Measurements from ENCODE around the gene TNRC6A.

TNRC6A gene

DNA sequence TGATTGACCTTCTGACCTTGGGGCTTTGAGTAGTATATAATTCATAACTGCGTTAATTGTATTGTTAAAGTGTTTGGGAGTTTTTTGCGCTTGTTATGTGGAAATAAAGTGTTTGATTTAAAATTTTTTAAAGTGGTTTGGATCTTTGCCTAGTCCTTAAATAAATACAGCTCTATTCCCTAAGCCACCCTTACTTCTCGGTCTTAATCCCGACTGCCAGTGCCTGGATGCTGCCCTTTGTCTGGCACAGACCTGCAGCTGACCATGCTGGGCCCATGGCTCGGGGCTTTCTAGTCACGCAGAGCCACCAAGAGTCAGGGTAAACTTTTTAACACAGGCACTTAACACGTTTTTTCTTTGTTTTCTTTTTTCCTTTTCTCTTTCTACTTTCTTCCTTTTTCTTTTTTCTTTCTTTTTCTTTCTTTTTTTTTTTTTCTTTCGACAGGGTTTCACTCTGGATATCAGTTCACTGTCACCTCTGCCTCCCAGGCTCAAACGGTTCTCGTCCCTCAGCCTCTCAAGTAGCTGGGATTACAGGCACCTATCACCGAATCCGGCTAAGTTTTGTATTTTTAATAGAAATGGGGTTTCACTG, 96.7 kb downstream of the TNRC6A start:
- H3K9ac ChIP-seq (ENCODE audit: low read length in 2 of 2) = no peak overlapping the region
- H3K4me3 ChIP-seq (ENCODE audit: low read length in 2 of 2) = no peak overlapping the region
- H3K27me3 ChIP-seq (ENCODE audit: control insufficient read depth in 1 of 2, insufficient read depth in 2 of 2, low read length in 2 of 2) = no peaks in the 10 kb centered on the region
- H3K9me3 ChIP-seq (ENCODE audit: control insufficient read depth in 2 of 2, low read length in 2 of 2) = no peaks in the 10 kb centered on the region
- H3K4me1 ChIP-seq (ENCODE audit: control insufficient read depth, insufficient read depth, low read length) = no peaks in the 10 kb centered on the region
- no peak overlapping the region for H3K27ac ChIP-seq (ENCODE audit: low read length)
- peaks cover 39 to 44% of the 10 kb centered on the region in 2 donors for H3K36me3 ChIP-seq (ENCODE audit: control insufficient read depth in 2 of 2, insufficient read depth in 2 of 2, low read length in 2 of 2)

DNA sequence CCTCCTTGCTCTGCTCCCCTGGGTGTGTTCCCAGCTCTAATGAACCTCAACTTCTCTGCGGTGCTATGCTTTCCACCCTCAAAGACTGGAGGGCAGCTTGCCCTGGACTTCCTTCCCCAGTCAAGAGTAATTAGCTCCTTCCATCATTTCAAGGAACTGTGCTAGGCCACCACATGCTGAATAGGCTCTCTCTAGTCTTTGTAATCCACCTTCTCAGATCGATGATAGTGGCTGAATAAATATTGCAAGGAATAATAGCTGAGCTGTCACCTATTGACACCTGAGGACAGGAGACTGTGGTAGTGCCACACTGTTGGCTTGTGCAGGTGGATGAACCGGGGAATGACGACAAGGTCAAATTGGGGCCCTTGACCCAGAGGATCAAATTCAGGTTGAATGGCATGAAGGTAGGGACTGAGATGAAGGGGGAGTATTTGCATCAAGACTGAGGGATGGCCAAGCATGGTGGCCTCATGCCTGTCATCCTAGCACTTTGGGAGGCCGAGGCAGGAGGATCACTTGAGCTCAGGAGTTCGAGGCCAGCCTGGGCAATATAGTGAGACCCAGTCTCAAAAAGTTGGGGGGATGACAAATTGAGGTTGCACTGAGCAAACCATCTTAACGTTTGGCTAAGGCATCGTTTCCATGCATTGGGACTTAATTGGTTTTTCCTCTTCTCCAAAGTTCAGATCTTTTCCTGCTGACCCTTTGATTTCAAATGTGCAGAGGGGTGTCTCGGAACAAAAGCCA, 97.5 kb downstream of the TNRC6A start:
- Histone ChIP-seq H3K4me3 (ENCODE audit: low read length in 2 of 2) (no peak overlapping the region), H3K27ac (ENCODE audit: low read length) (no peak overlapping the region), H3K9me3 (ENCODE audit: control insufficient read depth in 2 of 2, low read length in 2 of 2) (no peaks in the 10 kb centered on the region), H3K36me3 (ENCODE audit: control insufficient read depth in 2 of 2, insufficient read depth in 2 of 2, low read length in 2 of 2) (peaks cover 31 to 36% of the 10 kb centered on the region in 2 donors), H3K9ac (ENCODE audit: low read length in 2 of 2) (no peak overlapping the region), H3K27me3 (ENCODE audit: control insufficient read depth in 1 of 2, insufficient read depth in 2 of 2, low read length in 2 of 2) (no peaks in the 10 kb centered on the region), H3K4me1 (ENCODE audit: control insufficient read depth, insufficient read depth, low read length) (no peaks in the 10 kb centered on the region)

DNA sequence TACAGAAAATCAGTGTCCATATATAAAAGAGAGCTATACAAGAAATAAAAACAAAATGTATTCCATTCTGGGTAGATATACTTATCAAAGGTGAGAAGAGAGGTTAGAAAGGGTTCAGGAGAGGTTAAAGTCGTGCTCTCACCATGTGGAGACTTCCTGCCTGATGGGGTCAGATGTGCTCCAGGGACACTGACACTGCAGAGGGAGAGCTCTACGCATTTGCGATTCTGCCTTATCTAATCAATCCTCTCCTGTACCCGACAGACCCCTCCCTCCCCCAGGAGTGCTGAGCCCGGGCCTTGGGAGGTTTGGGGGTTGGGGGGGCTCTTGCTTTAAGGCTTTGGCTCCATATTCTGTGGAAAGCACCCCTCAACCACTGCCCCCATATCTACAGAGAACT, 99.7 kb downstream of the TNRC6A start:
- no peak overlapping the region for H3K4me3 ChIP-seq (ENCODE audit: low read length in 2 of 2)
- H3K36me3 ChIP-seq (ENCODE audit: control insufficient read depth in 2 of 2, insufficient read depth in 2 of 2, low read length in 2 of 2) = peaks cover 13 to 20% of the 10 kb centered on the region in 2 donors
- no peaks in the 10 kb centered on the region for H3K4me1 ChIP-seq (ENCODE audit: control insufficient read depth, insufficient read depth, low read length)
- no peaks in the 10 kb centered on the region for H3K27me3 ChIP-seq (ENCODE audit: control insufficient read depth in 1 of 2, insufficient read depth in 2 of 2, low read length in 2 of 2)
- H3K9me3 ChIP-seq (ENCODE audit: control insufficient read depth in 2 of 2, low read length in 2 of 2) = no peaks in the 10 kb centered on the region
- no peak overlapping the region for H3K27ac ChIP-seq (ENCODE audit: low read length)
- H3K9ac ChIP-seq (ENCODE audit: low read length in 2 of 2) = no peak overlapping the region

DNA sequence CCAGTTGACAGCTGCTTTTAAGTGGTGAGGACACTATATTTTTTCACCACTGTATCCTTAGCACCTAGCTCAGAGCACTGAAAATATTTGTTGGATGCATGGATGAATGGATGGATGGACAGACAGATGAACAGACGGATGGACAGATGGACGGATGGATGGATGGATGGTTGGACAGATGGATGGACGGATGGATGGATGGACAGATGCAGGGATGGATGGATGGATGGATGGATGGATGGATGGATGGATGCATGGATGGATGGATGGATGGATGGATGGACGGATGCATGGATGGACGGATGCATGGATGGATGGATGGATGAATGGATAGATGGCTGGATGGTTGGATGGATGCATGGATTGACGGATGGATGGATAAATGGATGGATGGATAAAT, 103.9 kb downstream of the TNRC6A start:
- H3K36me3 ChIP-seq (ENCODE audit: control insufficient read depth in 2 of 2, insufficient read depth in 2 of 2, low read length in 2 of 2) = peaks cover 2 to 4% of the 10 kb centered on the region in 2 donors
- H3K27me3 ChIP-seq (ENCODE audit: control insufficient read depth in 1 of 2, insufficient read depth in 2 of 2, low read length in 2 of 2) = no peaks in the 10 kb centered on the region
- no peak overlapping the region for H3K4me3 ChIP-seq (ENCODE audit: low read length in 2 of 2)
- no peak overlapping the region for H3K27ac ChIP-seq (ENCODE audit: low read length)
- H3K9me3 ChIP-seq (ENCODE audit: control insufficient read depth in 2 of 2, low read length in 2 of 2) = no peaks in the 10 kb centered on the region
- H3K4me1 ChIP-seq (ENCODE audit: control insufficient read depth, insufficient read depth, low read length) = no peaks in the 10 kb centered on the region
- H3K9ac ChIP-seq (ENCODE audit: low read length in 2 of 2) = no peak overlapping the region

DNA sequence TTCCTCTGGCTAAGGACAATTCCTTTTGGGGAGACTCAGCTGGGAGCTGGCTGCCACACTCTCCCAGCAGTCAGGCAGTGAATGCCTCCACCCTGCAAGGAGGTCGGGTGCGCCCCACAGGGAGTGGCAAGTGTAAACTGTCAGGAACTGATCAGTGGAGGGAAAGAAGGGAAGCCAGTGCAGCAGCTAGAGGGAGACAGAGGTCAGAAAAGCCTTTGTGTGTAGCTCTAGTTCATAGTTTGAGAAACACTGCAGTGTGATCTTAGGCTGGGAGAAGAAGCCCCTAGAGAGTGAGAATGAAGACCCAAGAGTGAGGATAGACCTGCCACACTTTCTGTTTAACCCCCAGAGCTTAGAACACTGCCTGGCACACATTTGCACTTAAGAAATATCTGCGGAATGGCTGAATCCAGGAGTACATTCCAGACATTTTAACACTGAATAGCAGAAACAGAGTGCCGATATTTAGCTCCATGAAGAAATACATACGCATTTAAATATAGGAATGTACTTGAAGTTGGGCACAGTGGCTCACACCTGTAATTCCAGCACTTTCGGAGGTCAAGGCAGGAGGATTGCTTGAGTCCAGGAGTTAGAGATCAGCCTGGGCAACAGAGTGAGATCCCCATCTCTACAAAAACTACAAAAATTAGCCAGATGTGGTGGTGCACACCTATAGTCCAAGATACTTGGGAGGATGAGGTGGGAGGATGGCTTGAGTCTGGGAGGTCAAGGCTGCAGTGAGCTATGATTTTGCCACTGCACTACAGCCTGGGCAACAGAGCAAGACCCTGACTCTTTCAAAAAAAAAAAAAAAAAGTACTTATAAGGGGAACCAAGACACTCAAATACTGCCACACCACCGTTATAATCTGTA, 105.2 kb downstream of the TNRC6A start:
- no peaks in the 10 kb centered on the region for H3K36me3 ChIP-seq (ENCODE audit: control insufficient read depth in 2 of 2, insufficient read depth in 2 of 2, low read length in 2 of 2)
- H3K4me3 ChIP-seq (ENCODE audit: low read length in 2 of 2) = no peak overlapping the region
- H3K9ac ChIP-seq (ENCODE audit: low read length in 2 of 2) = no peak overlapping the region
- H3K9me3 ChIP-seq (ENCODE audit: control insufficient read depth in 2 of 2, low read length in 2 of 2) = no peaks in the 10 kb centered on the region
- peaks cover 3% of the 10 kb centered on the region for H3K4me1 ChIP-seq (ENCODE audit: control insufficient read depth, insufficient read depth, low read length)
- H3K27ac ChIP-seq (ENCODE audit: low read length) = no peak overlapping the region
- no peaks in the 10 kb centered on the region for H3K27me3 ChIP-seq (ENCODE audit: control insufficient read depth in 1 of 2, insufficient read depth in 2 of 2, low read length in 2 of 2)

DNA sequence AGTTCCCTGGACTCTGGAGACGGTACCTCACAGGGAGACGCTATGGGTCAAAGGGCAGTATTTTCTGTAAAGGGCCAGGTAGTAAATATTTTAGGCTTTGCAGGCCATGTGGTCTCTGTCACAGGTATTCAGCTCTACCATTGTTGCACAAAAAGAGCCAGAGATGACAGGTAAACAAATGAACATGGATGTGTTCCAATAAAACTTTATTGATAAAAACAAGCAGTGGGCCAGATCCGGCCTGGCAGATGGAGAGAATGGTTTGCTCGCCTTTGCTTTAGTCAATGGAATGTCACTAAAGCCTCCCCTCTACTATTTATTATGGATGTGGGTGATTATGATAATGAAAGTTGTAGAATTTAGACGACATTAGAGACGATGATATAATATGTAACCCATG, 107.4 kb downstream of the TNRC6A start:
- Histone ChIP-seq H3K27ac (ENCODE audit: low read length) (no peak overlapping the region), H3K4me3 (ENCODE audit: low read length in 2 of 2) (no peak overlapping the region), H3K27me3 (ENCODE audit: control insufficient read depth in 1 of 2, insufficient read depth in 2 of 2, low read length in 2 of 2) (no peaks in the 10 kb centered on the region), H3K4me1 (ENCODE audit: control insufficient read depth, insufficient read depth, low read length) (peaks cover 3% of the 10 kb centered on the region), H3K9ac (ENCODE audit: low read length in 2 of 2) (no peak overlapping the region), H3K9me3 (ENCODE audit: control insufficient read depth in 2 of 2, low read length in 2 of 2) (no peaks in the 10 kb centered on the region), H3K36me3 (ENCODE audit: control insufficient read depth in 2 of 2, insufficient read depth in 2 of 2, low read length in 2 of 2) (no peaks in the 10 kb centered on the region)

DNA sequence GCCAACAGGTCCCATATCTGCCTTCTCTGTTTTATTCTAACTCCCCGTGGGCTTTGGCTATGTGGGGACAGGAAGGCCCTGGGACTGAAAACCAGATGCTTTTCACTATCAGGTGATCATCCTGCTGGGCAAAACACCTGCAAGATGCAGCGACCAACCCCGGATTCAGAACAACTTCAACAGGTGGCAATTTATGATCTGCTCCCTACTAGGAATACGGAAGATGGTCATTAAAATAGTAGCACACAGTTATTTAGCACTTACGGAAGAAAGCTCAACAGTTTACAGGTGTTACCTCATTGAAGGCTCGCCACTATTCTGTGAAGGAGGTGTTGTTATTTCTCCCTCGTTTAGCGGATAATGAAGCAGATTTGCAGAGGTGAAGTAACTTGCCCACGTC, 108.5 kb downstream of the TNRC6A start:
- Histone ChIP-seq H3K9ac (ENCODE audit: low read length in 2 of 2) (no peak overlapping the region), H3K36me3 (ENCODE audit: control insufficient read depth in 2 of 2, insufficient read depth in 2 of 2, low read length in 2 of 2) (no peaks in the 10 kb centered on the region), H3K4me3 (ENCODE audit: low read length in 2 of 2) (no peak overlapping the region), H3K9me3 (ENCODE audit: control insufficient read depth in 2 of 2, low read length in 2 of 2) (no peaks in the 10 kb centered on the region), H3K27ac (ENCODE audit: low read length) (no peak overlapping the region), H3K4me1 (ENCODE audit: control insufficient read depth, insufficient read depth, low read length) (peaks cover 3% of the 10 kb centered on the region), H3K27me3 (ENCODE audit: control insufficient read depth in 1 of 2, insufficient read depth in 2 of 2, low read length in 2 of 2) (no peaks in the 10 kb centered on the region)

DNA sequence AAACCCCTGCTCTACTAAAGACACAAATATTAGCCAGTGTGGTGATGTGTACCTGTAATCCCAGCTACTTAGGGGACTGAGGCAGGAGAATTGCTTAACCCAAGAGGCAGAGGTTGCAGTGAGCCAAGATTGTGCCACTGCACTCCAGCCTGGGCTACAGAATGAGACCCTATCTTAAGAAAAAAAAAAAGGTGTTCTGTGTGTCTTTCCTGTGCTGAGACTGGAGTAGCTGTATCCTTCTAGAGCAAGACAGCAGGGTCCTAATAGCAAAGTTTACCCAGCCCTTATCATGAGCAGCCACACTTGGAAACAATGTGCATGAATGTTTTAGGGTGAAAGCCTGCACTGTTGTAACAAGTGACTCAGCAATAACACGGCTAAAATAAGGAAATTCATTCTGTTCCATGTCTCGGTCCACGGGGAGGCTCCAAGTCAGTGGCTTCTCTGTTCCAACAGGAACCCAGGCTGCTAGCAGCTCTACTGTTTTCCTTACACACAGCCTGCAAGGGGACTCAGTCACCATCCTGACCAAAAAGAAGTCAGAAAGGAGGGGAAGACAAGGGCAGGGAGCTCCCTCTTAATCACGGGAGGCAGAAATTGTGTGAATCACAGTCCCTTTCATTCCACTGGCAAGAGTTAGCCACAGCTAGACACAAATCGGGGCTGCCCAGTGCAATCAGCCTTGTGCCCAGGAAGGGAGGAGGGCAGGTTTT, 109.3 kb downstream of the TNRC6A start:
- Histone ChIP-seq H3K9ac (ENCODE audit: low read length in 2 of 2) (peak overlapping the region in 1 of 2 donors; percentile 29), H3K4me3 (ENCODE audit: low read length in 2 of 2) (peak overlapping the region in 1 of 2 donors; percentile 29), H3K9me3 (ENCODE audit: control insufficient read depth in 2 of 2, low read length in 2 of 2) (no peaks in the 10 kb centered on the region), H3K27ac (ENCODE audit: low read length) (no peak overlapping the region), H3K27me3 (ENCODE audit: control insufficient read depth in 1 of 2, insufficient read depth in 2 of 2, low read length in 2 of 2) (no peaks in the 10 kb centered on the region), H3K4me1 (ENCODE audit: control insufficient read depth, insufficient read depth, low read length) (peaks cover 3% of the 10 kb centered on the region), H3K36me3 (ENCODE audit: control insufficient read depth in 2 of 2, insufficient read depth in 2 of 2, low read length in 2 of 2) (no peaks in the 10 kb centered on the region)

DNA sequence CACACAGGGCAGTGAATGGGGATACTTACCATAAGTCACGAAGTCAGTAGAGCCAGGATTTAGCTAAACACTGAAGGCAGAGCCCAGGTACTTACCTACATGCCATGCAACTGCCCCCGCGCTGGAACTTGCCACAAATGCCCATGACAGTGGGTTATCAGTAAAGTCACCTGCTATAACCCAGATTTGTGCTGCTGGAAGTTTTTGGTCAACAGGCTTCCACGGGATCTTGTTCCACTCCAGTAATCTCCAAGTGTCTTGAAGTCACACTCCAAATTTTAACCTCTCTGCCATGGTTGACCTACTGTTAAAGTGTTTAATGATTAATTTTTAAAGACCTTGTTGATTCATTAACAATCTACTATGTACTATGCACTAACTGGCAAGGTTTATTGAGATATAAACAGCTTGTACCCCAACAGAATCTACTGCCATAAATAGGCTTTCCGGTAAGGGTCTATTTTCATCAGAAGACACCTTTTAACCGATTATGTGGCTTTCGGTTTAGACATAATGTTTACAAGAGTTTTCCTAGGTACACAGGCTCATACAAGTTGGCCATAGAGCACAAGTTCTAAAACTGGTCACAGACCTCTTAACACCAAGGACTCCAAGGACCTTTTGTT, 110.0 kb downstream of the TNRC6A start:
- Histone ChIP-seq H3K27me3 (ENCODE audit: control insufficient read depth in 1 of 2, insufficient read depth in 2 of 2, low read length in 2 of 2) (no peaks in the 10 kb centered on the region), H3K4me3 (ENCODE audit: low read length in 2 of 2) (peak overlapping the region in 1 of 2 donors; percentile 29), H3K9ac (ENCODE audit: low read length in 2 of 2) (no peak overlapping the region)

DNA sequence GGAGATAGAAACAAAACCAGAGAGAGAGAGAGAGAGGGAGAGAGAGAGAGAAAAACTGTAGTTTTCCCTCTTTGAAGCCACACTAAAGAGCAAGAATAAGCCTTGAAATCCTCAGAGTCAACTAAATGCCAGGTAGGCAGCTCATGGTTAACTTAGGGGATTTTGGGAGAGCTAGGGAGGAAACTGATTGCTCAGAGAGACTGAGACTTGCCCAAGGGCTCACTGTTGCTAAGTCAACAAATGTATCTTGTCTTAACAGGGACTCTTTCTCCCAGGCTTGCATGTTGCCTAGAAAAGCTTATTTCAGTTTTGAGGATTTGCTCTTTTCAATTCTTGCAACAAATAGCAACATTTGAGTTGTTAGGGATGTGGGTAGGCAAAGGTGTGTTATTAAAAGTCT, 111.8 kb downstream of the TNRC6A start:
- H3K27me3 ChIP-seq (ENCODE audit: control insufficient read depth in 1 of 2, insufficient read depth in 2 of 2, low read length in 2 of 2) = no peaks in the 10 kb centered on the region
- peaks cover 3% of the 10 kb centered on the region for H3K4me1 ChIP-seq (ENCODE audit: control insufficient read depth, insufficient read depth, low read length)
- H3K9me3 ChIP-seq (ENCODE audit: control insufficient read depth in 2 of 2, low read length in 2 of 2) = no peaks in the 10 kb centered on the region
- no peak overlapping the region for H3K9ac ChIP-seq (ENCODE audit: low read length in 2 of 2)
- H3K4me3 ChIP-seq (ENCODE audit: low read length in 2 of 2) = no peak overlapping the region
- no peaks in the 10 kb centered on the region for H3K36me3 ChIP-seq (ENCODE audit: control insufficient read depth in 2 of 2, insufficient read depth in 2 of 2, low read length in 2 of 2)
- no peak overlapping the region for H3K27ac ChIP-seq (ENCODE audit: low read length)

More for the DNA sequence above, 110.0 kb downstream of the TNRC6A start:
- H3K9me3 ChIP-seq (ENCODE audit: control insufficient read depth in 2 of 2, low read length in 2 of 2) = no peaks in the 10 kb centered on the region
- H3K4me1 ChIP-seq (ENCODE audit: control insufficient read depth, insufficient read depth, low read length) = peaks cover 3% of the 10 kb centered on the region
- no peaks in the 10 kb centered on the region for H3K36me3 ChIP-seq (ENCODE audit: control insufficient read depth in 2 of 2, insufficient read depth in 2 of 2, low read length in 2 of 2)
- no peak overlapping the region for H3K27ac ChIP-seq (ENCODE audit: low read length)

All from stomach smooth muscle (tissue), 2 donors.